ENCODE results near the gene CMIP. TPM values are rescaled to one million over a fixed set of nuclear protein-coding genes. Genes with fewer than 3 reads are reported as not detected.

Gene CMIP
- total and polyA plus RNA-seq, 10 of the 15 experiments (the other 5 are each of a cell fraction or from before 2014, with no cell fraction given) = 1.2 to 43.2 (median 4.4) TPM

DNA sequence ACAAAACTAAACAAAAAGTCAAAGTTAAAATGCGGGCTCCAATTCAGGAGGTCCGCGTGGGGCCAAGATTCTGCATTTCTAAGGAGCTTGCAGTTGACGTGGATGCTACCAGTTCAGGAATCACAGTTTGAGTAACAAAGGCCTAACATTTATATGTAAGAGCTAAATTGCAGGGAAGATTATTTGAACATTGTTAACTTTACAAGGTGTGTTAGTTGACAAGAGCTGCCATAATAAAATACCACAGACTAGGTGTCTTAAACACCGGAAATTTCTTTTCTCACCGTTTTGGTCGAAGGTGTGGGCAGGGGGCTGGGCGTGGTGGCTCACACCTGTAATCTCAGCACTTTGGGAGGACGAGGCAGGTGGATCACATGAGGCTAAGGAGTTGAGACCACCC, 24.8 kb upstream of the CMIP start:
- Histone ChIP-seq H4K20me1 (ENCODE audit: control insufficient read depth, insufficient read depth) (no peaks in the 10 kb centered on the region), H3K27ac (ENCODE audit: control insufficient read depth, insufficient read depth) (no peak overlapping the region), H3K4me3 (no peak overlapping the region), H3K4me2 (ENCODE audit: control insufficient read depth, insufficient read depth) (no peak overlapping the region), H3K27me3 (replicated peaks in 1 of 2; ENCODE audit: control insufficient read depth in 2 of 2, insufficient read depth in 2 of 2, low read length in 1 of 2) (no peaks in the 10 kb centered on the region), H3K79me2 (ENCODE audit: control insufficient read depth, insufficient read depth, low read length) (no peaks in the 10 kb centered on the region), H2AFZ (ENCODE audit: control insufficient read depth, low read depth, low read length) (no peak overlapping the region), H3K9ac (ENCODE audit: control insufficient read depth, insufficient read depth, low read length) (no peak overlapping the region), H3K9me3 (replicated peaks; ENCODE audit: control insufficient read depth, insufficient read depth, low read length) (no peaks in the 10 kb centered on the region; the same call in 1 of the 3 replicates), H3K4me1 (ENCODE audit: control insufficient read depth, insufficient read depth, low read length) (peaks cover 4% of the 10 kb centered on the region; the same call in 1 of the 2 replicates), H3K36me3 (ENCODE audit: control insufficient read depth in 2 of 2, insufficient read depth in 2 of 2, low read length in 1 of 2) (no peaks in the 10 kb centered on the region)
- no TSS peak for BruUV-seq (replicated peaks)
- RAD21 ChIA-PET (ENCODE audit: unreplicated experiment) = interaction anchor here (1.2 to 1.3 kb wide), 2 partner anchors 61 to 163 kb away, joined by 3 to 4 read pairs; no protein-coding TSS in a partner anchor
- in situ Hi-C loops (cut with MboI) = no loop called here
- intact Hi-C loops (cut with micrococcal nuclease; ENCODE audit: unreplicated experiment) = no loop called here
- DNase-seq (ENCODE audit: low read depth, low spot score) (no peak), ATAC-seq (no peak), FAIRE-seq (no peak)
- SMC1A ChIA-PET (ENCODE audit: uncharacterized antibody, unreplicated experiment) = no interaction called here
- TF ChIP-seq MTA2 (IDR thresholded peaks at IDR 0.05; ENCODE audit: low read depth) (no peak), HDGF (IDR thresholded peaks at IDR 0.05) (no peak), STAT3 (IDR thresholded peaks at IDR 0.05; ENCODE audit: low read depth, low read length) (no peak), ZNF207 (IDR thresholded peaks at IDR 0.05; ENCODE audit: borderline replicate concordance) (no peak)
- 82% methylated on average over 9 of the region's 9 CpGs for WGBS (ENCODE audit: insufficient coverage, insufficient replicate concordance, low lambda C conversion rate, missing lambda C conversion rate)
- POLR2A ChIA-PET = interaction anchor here (1.3 kb wide), 1 partner anchor 9 kb away, joined by 3 read pairs; no protein-coding TSS in a partner anchor
- CTCF ChIA-PET = interaction anchor here (1.5 kb wide), 1 partner anchor 9 kb away, joined by 4 read pairs; no protein-coding TSS in a partner anchor

DNA sequence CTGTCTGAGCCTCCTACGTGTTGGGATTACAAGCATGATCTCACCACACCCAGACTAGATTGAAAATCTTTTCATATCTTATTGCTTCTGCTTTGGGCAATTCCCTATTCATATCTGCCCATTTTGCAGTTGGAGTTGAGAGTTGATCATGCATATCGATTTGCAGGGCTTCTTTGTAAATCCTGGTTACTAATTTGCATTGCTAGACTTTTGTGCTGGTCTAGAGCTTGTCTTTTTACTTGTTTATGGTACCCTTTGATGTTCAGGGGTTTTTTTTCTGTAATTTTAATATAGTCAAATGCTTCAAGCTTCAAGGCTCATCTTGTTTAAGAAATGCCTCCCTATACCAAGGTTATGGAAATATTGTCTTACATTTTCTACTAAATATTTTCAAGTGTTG, 23.5 kb upstream of the CMIP start:
- Histone ChIP-seq H3K4me1 (ENCODE audit: control insufficient read depth, insufficient read depth, low read length) (peaks cover 5% of the 10 kb centered on the region; the same call in 1 of the 2 replicates), H2AFZ (ENCODE audit: control insufficient read depth, low read depth, low read length) (no peak overlapping the region), H3K4me3 (no peak overlapping the region), H3K36me3 (ENCODE audit: control insufficient read depth in 2 of 2, insufficient read depth in 2 of 2, low read length in 1 of 2) (no peaks in the 10 kb centered on the region), H3K27ac (ENCODE audit: control insufficient read depth, insufficient read depth) (no peak overlapping the region), H3K4me2 (ENCODE audit: control insufficient read depth, insufficient read depth) (no peak overlapping the region), H4K20me1 (ENCODE audit: control insufficient read depth, insufficient read depth) (no peaks in the 10 kb centered on the region), H3K9me3 (replicated peaks; ENCODE audit: control insufficient read depth, insufficient read depth, low read length) (no peaks in the 10 kb centered on the region; the same call in 1 of the 3 replicates), H3K9ac (ENCODE audit: control insufficient read depth, insufficient read depth, low read length) (no peak overlapping the region), H3K27me3 (replicated peaks in 1 of 2; ENCODE audit: control insufficient read depth in 2 of 2, insufficient read depth in 2 of 2, low read length in 1 of 2) (no peaks in the 10 kb centered on the region), H3K79me2 (ENCODE audit: control insufficient read depth, insufficient read depth, low read length) (no peaks in the 10 kb centered on the region)
- FAIRE-seq (no peak), ATAC-seq (no peak), DNase-seq (ENCODE audit: low read depth, low spot score) (no peak)
- SMC1A ChIA-PET (ENCODE audit: uncharacterized antibody, unreplicated experiment) = no interaction called here
- CTCF ChIA-PET = interaction anchor here (0.7 kb wide), 1 partner anchor 158 kb away, joined by 3 read pairs; no protein-coding TSS in a partner anchor
- POLR2A ChIA-PET = no interaction called here
- intact Hi-C loops (cut with micrococcal nuclease; ENCODE audit: unreplicated experiment) = no loop called here
- RAD21 ChIA-PET (ENCODE audit: unreplicated experiment) = no interaction called here
- in situ Hi-C loops (cut with MboI) = no loop called here
- BruUV-seq (replicated peaks) = no TSS peak
- WGBS (ENCODE audit: insufficient coverage, insufficient replicate concordance, low lambda C conversion rate, missing lambda C conversion rate) = 5% methylated on average over 2 of the region's 2 CpGs
- TF ChIP-seq CHD4 (IDR thresholded peaks at IDR 0.05) (no peak), SPI1 (IDR thresholded peaks at IDR 0.05; ENCODE audit: borderline replicate concordance, insufficient read depth, low read depth, low read length) (no peak), NFXL1 (IDR thresholded peaks at IDR 0.05; ENCODE audit: borderline replicate concordance) (no peak), MYC (IDR thresholded peaks at IDR 0.05; ENCODE audit: insufficient read depth, insufficient read length, insufficient replicate concordance, low read length, severe bottlenecking) (no peak), MTA3 (IDR thresholded peaks at IDR 0.05; ENCODE audit: borderline replicate concordance, low read length) (no peak), RAD21 (IDR thresholded peaks at IDR 0.05; ENCODE audit: insufficient read depth, low read depth, low read length) (no peak), SUPT20H (IDR thresholded peaks at IDR 0.05; ENCODE audit: borderline replicate concordance, control insufficient read depth, low read depth, low read length) (no peak)
- TF ChIP-seq, protein P1, sequence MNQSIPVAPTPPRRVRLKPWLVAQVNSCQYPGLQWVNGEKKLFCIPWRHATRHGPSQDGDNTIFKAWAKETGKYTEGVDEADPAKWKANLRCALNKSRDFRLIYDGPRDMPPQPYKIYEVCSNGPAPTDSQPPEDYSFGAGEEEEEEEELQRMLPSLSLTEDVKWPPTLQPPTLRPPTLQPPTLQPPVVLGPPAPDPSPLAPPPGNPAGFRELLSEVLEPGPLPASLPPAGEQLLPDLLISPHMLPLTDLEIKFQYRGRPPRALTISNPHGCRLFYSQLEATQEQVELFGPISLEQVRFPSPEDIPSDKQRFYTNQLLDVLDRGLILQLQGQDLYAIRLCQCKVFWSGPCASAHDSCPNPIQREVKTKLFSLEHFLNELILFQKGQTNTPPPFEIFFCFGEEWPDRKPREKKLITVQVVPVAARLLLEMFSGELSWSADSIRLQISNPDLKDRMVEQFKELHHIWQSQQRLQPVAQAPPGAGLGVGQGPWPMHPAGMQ (IDR thresholded peaks at IDR 0.05; ENCODE audit: borderline replicate concordance) = no peak
- TF ChIP-seq, protein P2, sequence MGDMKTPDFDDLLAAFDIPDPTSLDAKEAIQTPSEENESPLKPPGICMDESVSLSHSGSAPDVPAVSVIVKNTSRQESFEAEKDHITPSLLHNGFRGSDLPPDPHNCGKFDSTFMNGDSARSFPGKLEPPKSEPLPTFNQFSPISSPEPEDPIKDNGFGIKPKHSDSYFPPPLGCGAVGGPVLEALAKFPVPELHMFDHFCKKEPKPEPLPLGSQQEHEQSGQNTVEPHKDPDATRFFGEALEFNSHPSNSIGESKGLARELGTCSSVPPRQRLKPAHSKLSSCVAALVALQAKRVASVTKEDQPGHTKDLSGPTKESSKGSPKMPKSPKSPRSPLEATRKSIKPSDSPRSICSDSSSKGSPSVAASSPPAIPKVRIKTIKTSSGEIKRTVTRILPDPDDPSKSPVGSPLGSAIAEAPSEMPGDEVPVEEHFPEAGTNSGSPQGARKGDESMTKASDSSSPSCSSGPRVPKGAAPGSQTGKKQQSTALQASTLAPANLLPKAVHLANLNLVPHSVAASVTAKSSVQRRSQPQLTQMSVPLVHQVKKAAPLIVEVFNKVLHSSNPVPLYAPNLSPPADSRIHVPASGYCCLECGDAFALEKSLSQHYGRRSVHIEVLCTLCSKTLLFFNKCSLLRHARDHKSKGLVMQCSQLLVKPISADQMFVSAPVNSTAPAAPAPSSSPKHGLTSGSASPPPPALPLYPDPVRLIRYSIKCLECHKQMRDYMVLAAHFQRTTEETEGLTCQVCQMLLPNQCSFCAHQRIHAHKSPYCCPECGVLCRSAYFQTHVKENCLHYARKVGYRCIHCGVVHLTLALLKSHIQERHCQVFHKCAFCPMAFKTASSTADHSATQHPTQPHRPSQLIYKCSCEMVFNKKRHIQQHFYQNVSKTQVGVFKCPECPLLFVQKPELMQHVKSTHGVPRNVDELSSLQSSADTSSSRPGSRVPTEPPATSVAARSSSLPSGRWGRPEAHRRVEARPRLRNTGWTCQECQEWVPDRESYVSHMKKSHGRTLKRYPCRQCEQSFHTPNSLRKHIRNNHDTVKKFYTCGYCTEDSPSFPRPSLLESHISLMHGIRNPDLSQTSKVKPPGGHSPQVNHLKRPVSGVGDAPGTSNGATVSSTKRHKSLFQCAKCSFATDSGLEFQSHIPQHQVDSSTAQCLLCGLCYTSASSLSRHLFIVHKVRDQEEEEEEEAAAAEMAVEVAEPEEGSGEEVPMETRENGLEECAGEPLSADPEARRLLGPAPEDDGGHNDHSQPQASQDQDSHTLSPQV (IDR thresholded peaks at IDR 0.05) = no peak

Measured in GM12878 (cell line).